SK-N-SH (cell line): Measurements from ENCODE around the gene COL4A2. TPM values are rescaled to one million over a fixed set of nuclear protein-coding genes. Genes with fewer than 3 reads are reported as not detected.

ENCODE experiments used
- CTCF ChIA-PET: fragments of 300-600, 350-600 bp; formaldehyde crosslinking; extraction: SDS; loops from one replicate; lab custom pipeline; 2021; lab: Yijun Ruan, JAX
- POLR2A ChIA-PET: fragments of 350-600 bp; sonication (Branson Sonifier 250); formaldehyde crosslinking; extraction: SDS; loops from one replicate; lab custom pipeline; 2020; ENCODE audit warnings: antibody characterized with exemption, inconsistent platforms; lab: Yijun Ruan, JAX
- DNase-seq: peaks from one replicate; pipeline ENCODE4 v3.0.0; 2012
- H2AFZ ChIP-seq: fragments of 200-600 bp; sonication (generic); 2 replicates; pipeline ENCODE4 v1.8.1; 2016; ENCODE audit warnings: antibody characterized with exemption, mild to moderate bottlenecking, low read depth
- H3F3A ChIP-seq: fragments of 200-600 bp; sonication (generic); replicated peaks from 2 replicates; pipeline ENCODE3; 2016; ENCODE audit warnings: antibody characterized with exemption, mild to moderate bottlenecking; ENCODE audit not compliant: insufficient read depth
- H3K27ac ChIP-seq, 2 experiments: fragments of 200-500 bp in 1 of 2; fragments of 200-600 bp in 1 of 2; sonication (Bioruptor generic) in 1 of 2; sonication (generic), shearing (Covaris generic) in 1 of 2; 2 replicates each; pipeline versions ENCODE4 v1.5.1 to v1.6.1; 2014 to 2016; ENCODE audit warnings: low read depth in 2 of 2, inconsistent platforms in 1 of 2, low read length in 1 of 2, mild to moderate bottlenecking in 1 of 2, mixed read lengths in 1 of 2
- H3K27me3 ChIP-seq: fragments of 200-600 bp; sonication (generic), shearing (Covaris generic); 2 replicates; pipeline ENCODE4 v1.6.1; 2016; ENCODE audit warnings: mixed run types; ENCODE audit not compliant: insufficient read depth
- H3K36me3 ChIP-seq, 2 experiments: fragments of 200-500 bp in 1 of 2; fragments of 200-600 bp in 1 of 2; sonication (Bioruptor generic) in 1 of 2; sonication (generic) in 1 of 2; replicated peaks in 1 of 2; 2 replicates each; pipeline versions ENCODE3 to v1.5.1; 2014 to 2016; ENCODE audit warnings: low read length in 1 of 2, mild to moderate bottlenecking in 1 of 2; ENCODE audit not compliant: insufficient read depth in 2 of 2, control insufficient read depth in 1 of 2
- H3K4me1 ChIP-seq, 2 experiments: fragments of 200-500 bp in 1 of 2; fragments of 200-600 bp in 1 of 2; sonication (Bioruptor generic) in 1 of 2; sonication (generic), shearing (Covaris generic) in 1 of 2; 2 replicates each; pipeline versions ENCODE4 v1.5.1 to v1.6.1; 2014 to 2016; ENCODE audit warnings: low read depth in 1 of 2, low read length in 1 of 2, mixed run types in 1 of 2; ENCODE audit not compliant: insufficient read depth in 2 of 2, control insufficient read depth in 1 of 2
- H3K4me2 ChIP-seq: fragments of 200-600 bp; sonication (generic), shearing (Covaris generic); 2 replicates; pipeline ENCODE4 v1.6.1; 2017; ENCODE audit warnings: mixed run types
- H3K4me3 ChIP-seq, 2 experiments: fragments of 200-500 bp in 1 of 2; fragments of 200-600 bp in 1 of 2; sonication (Bioruptor generic) in 1 of 2; sonication (generic), shearing (Covaris generic) in 1 of 2; 2 replicates each; pipeline versions ENCODE4 v1.5.1 to v1.8.1; 2014 to 2016; ENCODE audit warnings: low read depth in 2 of 2, inconsistent platforms in 1 of 2, low read length in 1 of 2, mild to moderate bottlenecking in 1 of 2, mixed read lengths in 1 of 2, moderate library complexity in 1 of 2
- H3K79me2 ChIP-seq: fragments of 200-600 bp; sonication (generic); 2 replicates; pipeline ENCODE4 v1.8.1; 2017; ENCODE audit warnings: mild to moderate bottlenecking; ENCODE audit not compliant: insufficient read depth
- H3K9ac ChIP-seq: fragments of 200-600 bp; sonication (generic); 2 replicates; pipeline ENCODE4 v1.6.1; 2017; ENCODE audit warnings: mixed run types
- H3K9me2 ChIP-seq: fragments of 200-600 bp; sonication (generic); 2 replicates; pipeline ENCODE4 v1.6.1; 2017; ENCODE audit warnings: mixed run types
- H3K9me3 ChIP-seq: fragments of 200-600 bp; sonication (generic); 2 replicates; pipeline ENCODE4 v1.6.1; 2017; ENCODE audit warnings: mixed run types, mild to moderate bottlenecking, moderate library complexity
- H4K20me1 ChIP-seq: fragments of 200-600 bp; sonication (generic); 2 replicates; pipeline ENCODE4 v1.6.1; 2017; ENCODE audit warnings: mild to moderate bottlenecking, mixed run types; ENCODE audit not compliant: insufficient read depth
- EZH2phosphoT487 ChIP-seq: fragments of 200-600 bp; sonication (generic); IDR thresholded peaks from 2 replicates; pipeline ENCODE4 v1.6.1; 2017; ENCODE audit warnings: low read depth, mixed run types, mild to moderate bottlenecking, antibody characterized with exemption, moderate library complexity, borderline replicate concordance
- FOXJ3 ChIP-seq: sonication (generic); formaldehyde crosslinking; IDR thresholded peaks from 2 replicates; pipeline ENCODE4 v1.5.1; 2020; ENCODE audit warnings: mild to moderate bottlenecking, missing genetic modification reagents
- GABPA ChIP-seq: IDR thresholded peaks from 2 replicates; pipeline ENCODE4 v1.4.0; 2012; ENCODE audit warnings: low read depth, mild to moderate bottlenecking
- IRF3 ChIP-seq: fragments of 150-350 bp; IDR thresholded peaks from 2 replicates; pipeline ENCODE4 v1.6.1; 2016; ENCODE audit warnings: mild to moderate bottlenecking, low read depth, low read length
- RCOR1 ChIP-seq: fragments of 150-350 bp; IDR thresholded peaks from 2 replicates; pipeline ENCODE4 v1.6.1; 2017; ENCODE audit warnings: antibody characterized with exemption, low read length
- RXRA ChIP-seq: IDR thresholded peaks from 2 replicates; pipeline ENCODE4 v1.4.0; 2012; ENCODE audit warnings: low read depth, mild to moderate bottlenecking, borderline replicate concordance
- SIN3A ChIP-seq: IDR thresholded peaks from 2 replicates; pipeline ENCODE4 v1.6.1; 2012; ENCODE audit warnings: low read depth, mild to moderate bottlenecking, low read length, moderate library complexity, borderline replicate concordance
- SMC3 ChIP-seq: IDR thresholded peaks from 2 replicates; pipeline ENCODE4 v1.6.1; 2012; ENCODE audit warnings: low read depth, low read length, improper control_type of control experiment
- TEAD4 ChIP-seq: IDR thresholded peaks from 2 replicates; pipeline ENCODE4 v1.4.0; 2012; ENCODE audit warnings: mild to moderate bottlenecking, borderline replicate concordance; ENCODE audit not compliant: insufficient read depth
- YY1 ChIP-seq: IDR thresholded peaks from 2 replicates; pipeline ENCODE4 v1.4.0; 2012; ENCODE audit warnings: low read depth, mild to moderate bottlenecking
- WGBS: methylation state at CpG from one replicate; pipeline ENCODE4 v1.1.6; 2017; ENCODE audit warnings: low lambda C conversion rate; 5-methylcytosine and 5-hydroxymethylcytosine counted together
- polyA plus RNA-seq, 3 experiments: library from polyadenylated mRNA; depleted of rRNA; stranded (reverse); fragments of >200 nt; gene quantifications; 2 replicates each; pipeline ENCODE4 v1.2.3, GENCODE V29; 2012
- TF ChIP-seq, protein P1 (sequence below): IDR thresholded peaks from 2 replicates; pipeline ENCODE4 v1.4.0; 2012; ENCODE audit warnings: low read depth, borderline replicate concordance
- TF ChIP-seq, protein P2 (sequence below): IDR thresholded peaks from 2 replicates; pipeline ENCODE4 v1.4.0; 2012; ENCODE audit warnings: low read depth, borderline replicate concordance
- TF ChIP-seq, protein P3 (sequence below): fragments of 200-600 bp; sonication (generic); IDR thresholded peaks from 2 replicates; pipeline ENCODE4 v1.6.1; 2017; ENCODE audit warnings: antibody characterized with exemption, mild to moderate bottlenecking, moderate library complexity

Gene COL4A2
- polyA plus RNA-seq, 1 of the 3 experiments (the other 2 are of a cell fraction), result 137 TPM

DNA sequence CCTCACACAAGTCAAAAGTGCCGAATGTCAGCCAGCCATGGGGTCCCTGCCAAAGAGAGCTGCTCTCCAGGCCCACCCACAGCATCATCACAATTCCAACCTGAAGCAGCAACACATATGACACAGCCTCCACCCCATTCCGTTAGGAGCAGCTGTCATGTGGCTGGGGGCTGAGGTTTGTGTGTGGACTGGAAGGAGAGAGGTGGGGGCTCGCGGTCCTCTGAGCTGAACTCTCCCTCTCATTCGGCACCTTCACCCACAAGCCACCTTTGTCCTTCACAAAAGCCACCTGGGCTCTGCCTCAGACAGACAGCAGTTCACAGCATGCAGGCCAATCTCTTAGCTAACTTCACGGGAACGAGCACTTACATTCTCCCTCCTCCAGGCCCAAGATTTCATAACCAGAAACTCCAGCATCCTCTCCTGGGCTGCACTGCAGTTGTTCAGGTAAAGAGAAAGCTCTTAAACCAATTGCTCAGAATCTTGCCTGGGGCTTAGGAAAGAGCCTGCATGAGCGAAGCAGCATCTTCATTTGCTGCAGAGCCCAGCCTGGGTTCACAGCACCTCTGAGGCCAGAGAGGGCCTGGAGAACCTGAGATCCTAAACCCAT is 247.2 kb downstream of the COL4A2 start:
- no peak for DNase-seq
- no peak overlapping the region for H3K4me3 ChIP-seq
- no peak overlapping the region for H3K4me2 ChIP-seq
- no peak overlapping the region for H3K9ac ChIP-seq
- H3K9me3 ChIP-seq, result no peaks in the 10 kb centered on the region
- H4K20me1 ChIP-seq, result no peaks in the 10 kb centered on the region
- H3K36me3 ChIP-seq, result no peaks in the 10 kb centered on the region
- no peaks in the 10 kb centered on the region for H3K79me2 ChIP-seq
- no peak overlapping the region for H2AFZ ChIP-seq
- H3K4me1 ChIP-seq, result peaks cover under 1 to 4% of the 10 kb centered on the region in 2 experiments; a peak in 1 of 4 replicates
- no peaks in the 10 kb centered on the region for H3K9me2 ChIP-seq
- WGBS, result 92% methylated on average over 7 of the region's 8 CpGs
- TF ChIP-seq GABPA (no peak), SMC3 (no peak), SIN3A (no peak), FOXJ3 (CRISPR knock-in tag) (no peak), RXRA (no peak), RCOR1 (no peak), EZH2phosphoT487 (no peak), YY1 (no peak), IRF3 (no peak), TEAD4 (no peak)
- TF ChIP-seq, protein P1, sequence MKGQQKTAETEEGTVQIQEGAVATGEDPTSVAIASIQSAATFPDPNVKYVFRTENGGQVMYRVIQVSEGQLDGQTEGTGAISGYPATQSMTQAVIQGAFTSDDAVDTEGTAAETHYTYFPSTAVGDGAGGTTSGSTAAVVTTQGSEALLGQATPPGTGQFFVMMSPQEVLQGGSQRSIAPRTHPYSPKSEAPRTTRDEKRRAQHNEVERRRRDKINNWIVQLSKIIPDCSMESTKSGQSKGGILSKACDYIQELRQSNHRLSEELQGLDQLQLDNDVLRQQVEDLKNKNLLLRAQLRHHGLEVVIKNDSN, result no peak
- TF ChIP-seq, protein P2, sequence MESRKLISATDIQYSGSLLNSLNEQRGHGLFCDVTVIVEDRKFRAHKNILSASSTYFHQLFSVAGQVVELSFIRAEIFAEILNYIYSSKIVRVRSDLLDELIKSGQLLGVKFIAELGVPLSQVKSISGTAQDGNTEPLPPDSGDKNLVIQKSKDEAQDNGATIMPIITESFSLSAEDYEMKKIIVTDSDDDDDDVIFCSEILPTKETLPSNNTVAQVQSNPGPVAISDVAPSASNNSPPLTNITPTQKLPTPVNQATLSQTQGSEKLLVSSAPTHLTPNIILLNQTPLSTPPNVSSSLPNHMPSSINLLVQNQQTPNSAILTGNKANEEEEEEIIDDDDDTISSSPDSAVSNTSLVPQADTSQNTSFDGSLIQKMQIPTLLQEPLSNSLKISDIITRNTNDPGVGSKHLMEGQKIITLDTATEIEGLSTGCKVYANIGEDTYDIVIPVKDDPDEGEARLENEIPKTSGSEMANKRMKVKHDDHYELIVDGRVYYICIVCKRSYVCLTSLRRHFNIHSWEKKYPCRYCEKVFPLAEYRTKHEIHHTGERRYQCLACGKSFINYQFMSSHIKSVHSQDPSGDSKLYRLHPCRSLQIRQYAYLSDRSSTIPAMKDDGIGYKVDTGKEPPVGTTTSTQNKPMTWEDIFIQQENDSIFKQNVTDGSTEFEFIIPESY, result no peak
- TF ChIP-seq, protein P3, sequence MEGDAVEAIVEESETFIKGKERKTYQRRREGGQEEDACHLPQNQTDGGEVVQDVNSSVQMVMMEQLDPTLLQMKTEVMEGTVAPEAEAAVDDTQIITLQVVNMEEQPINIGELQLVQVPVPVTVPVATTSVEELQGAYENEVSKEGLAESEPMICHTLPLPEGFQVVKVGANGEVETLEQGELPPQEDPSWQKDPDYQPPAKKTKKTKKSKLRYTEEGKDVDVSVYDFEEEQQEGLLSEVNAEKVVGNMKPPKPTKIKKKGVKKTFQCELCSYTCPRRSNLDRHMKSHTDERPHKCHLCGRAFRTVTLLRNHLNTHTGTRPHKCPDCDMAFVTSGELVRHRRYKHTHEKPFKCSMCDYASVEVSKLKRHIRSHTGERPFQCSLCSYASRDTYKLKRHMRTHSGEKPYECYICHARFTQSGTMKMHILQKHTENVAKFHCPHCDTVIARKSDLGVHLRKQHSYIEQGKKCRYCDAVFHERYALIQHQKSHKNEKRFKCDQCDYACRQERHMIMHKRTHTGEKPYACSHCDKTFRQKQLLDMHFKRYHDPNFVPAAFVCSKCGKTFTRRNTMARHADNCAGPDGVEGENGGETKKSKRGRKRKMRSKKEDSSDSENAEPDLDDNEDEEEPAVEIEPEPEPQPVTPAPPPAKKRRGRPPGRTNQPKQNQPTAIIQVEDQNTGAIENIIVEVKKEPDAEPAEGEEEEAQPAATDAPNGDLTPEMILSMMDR, result no peak
- ChIA-PET POLR2A (no interaction called here), CTCF (interaction anchor here (1.1 to 1.3 kb wide), 3 partner anchors 26 to 98 kb away, joined by 3 to 5 read pairs (median 4); no protein-coding TSS in a partner anchor)
- peaks cover under 1% of the 10 kb centered on the region for H3F3A ChIP-seq
- H3K27ac ChIP-seq, result no peak overlapping the region
- H3K27me3 ChIP-seq, result no peaks in the 10 kb centered on the region
